Neural crest cell (in vitro differentiated cells): Measurements from ENCODE around the gene NEK10. TPM values are rescaled to one million over a fixed set of nuclear protein-coding genes. Genes with fewer than 3 reads are reported as not detected.
"Not testable (repeated sequence)": the region's sequence is repeated elsewhere in the genome, so short reads cannot be mapped to it uniquely, and the experiment has no call there.

Source experiments
- DNase-seq: peaks from one replicate; pipeline ENCODE4 v3.0.0; 2021; ENCODE audit warnings: low read depth, mixed read lengths, low spot score
- H3K27ac Mint-ChIP-seq: one replicate; pipeline ENCODE4 v1.8.0; 2021; ENCODE audit warnings: mild to moderate bottlenecking, mixed read lengths; ENCODE audit not compliant: unreplicated experiment
- H3K27me3 Mint-ChIP-seq: 2 replicates; pipeline ENCODE4 v1.8.0; 2021; ENCODE audit warnings: low read depth, mild to moderate bottlenecking, mixed read lengths
- H3K36me3 Mint-ChIP-seq: 2 replicates; pipeline ENCODE4 v1.8.0; 2021; ENCODE audit warnings: low read depth, mild to moderate bottlenecking, mixed read lengths
- H3K4me1 Mint-ChIP-seq: 2 replicates; pipeline ENCODE4 v1.8.0; 2021; ENCODE audit warnings: mixed read lengths
- H3K4me3 Mint-ChIP-seq: one replicate; pipeline ENCODE4 v1.8.0; 2021; ENCODE audit warnings: mild to moderate bottlenecking, mixed read lengths
- H3K9me3 Mint-ChIP-seq: 2 replicates; pipeline ENCODE4 v1.8.0; 2021; ENCODE audit warnings: mixed read lengths
- CTCF ChIP-seq: fragments of 200-600 bp; sonication (generic); conservative IDR thresholded peaks from 2 replicates; pipeline ENCODE4 v1.5.0; 2021; ENCODE audit warnings: antibody characterized with exemption, mild to moderate bottlenecking
- long read RNA-seq: library from polyadenylated mRNA; unstranded; transcript quantifications from one replicate; pipeline ENCODE4 v2.0.0, GENCODE V29; 2020
- total RNA-seq: library from RNA; stranded (reverse); gene quantifications from 2 replicates; pipeline ENCODE4 v1.2.1, GENCODE V29; 2021

Gene NEK10
- total RNA-seq, result 1.6 and 2.7 TPM in 2 replicates
- long read RNA-seq, partial matches to known transcripts, result 1 of 1 reads
- long read RNA-seq, other reads (novel, unspliced or antisense), result 0 of 1 reads

GRCh38 chr3:27368831-27369607, at the start of gene NEK10:
NEK10 (minus strand) TSS chr3:27369383; CDS start chr3:27352882, 16,501 bp downstream.
- Mint-ChIP-seq H3K27ac (peak within 1 kb of the TSS; percentile 98), H3K9me3 (no peaks in the 10 kb centered on the region), H3K27me3 (peaks cover 5% of the 10 kb centered on the region), H3K4me3 (peak within 1 kb of the TSS; percentile 96), H3K36me3 (no peaks in the 10 kb centered on the region), H3K4me1 (peaks cover 15% of the 10 kb centered on the region)
- DNase-seq, result peak; percentile 91
- TF ChIP-seq CTCF, result no peak

- no peaks in the 10 kb centered on the region for H3K9me3 Mint-ChIP-seq
- peaks cover 18% of the 10 kb centered on the region for H3K36me3 Mint-ChIP-seq
- no peak overlapping the region for H3K4me3 Mint-ChIP-seq
- H3K27ac Mint-ChIP-seq, result no peak overlapping the region
- TF ChIP-seq CTCF, result no peak
- H3K4me1 Mint-ChIP-seq, result no peaks in the 10 kb centered on the region
- H3K27me3 Mint-ChIP-seq, result no peaks in the 10 kb centered on the region
- DNase-seq, result no peak
These were observed 46.0 kb upstream of the NEK10 start for GRCh38 chr3:27415202-27415601.

- no peaks in the 10 kb centered on the region for H3K27me3 Mint-ChIP-seq
- DNase-seq, result no peak
- H3K4me3 Mint-ChIP-seq, result no peak overlapping the region
- H3K4me1 Mint-ChIP-seq, result no peaks in the 10 kb centered on the region
- no peak overlapping the region for H3K27ac Mint-ChIP-seq
- TF ChIP-seq CTCF, result no peak
- H3K9me3 Mint-ChIP-seq, result no peaks in the 10 kb centered on the region
- H3K36me3 Mint-ChIP-seq, result peaks cover 17% of the 10 kb centered on the region
These were observed 23.9 kb upstream of the NEK10 start for GRCh38 chr3:27392950-27393679.

- not testable (repeated sequence) for H3K27me3 Mint-ChIP-seq, H3K4me1 Mint-ChIP-seq, H3K27ac Mint-ChIP-seq, H3K4me3 Mint-ChIP-seq, H3K9me3 Mint-ChIP-seq, DNase-seq
- peaks cover 20% of the 10 kb centered on the region for H3K36me3 Mint-ChIP-seq
These were observed 23.2 kb upstream of the NEK10 start for GRCh38 chr3:27392414-27392813.

GRCh38 chr3:27391796-27392195, 22.6 kb upstream of the NEK10 start:
- H3K27ac Mint-ChIP-seq, result no peak overlapping the region
- H3K4me1 Mint-ChIP-seq, result peaks cover 4% of the 10 kb centered on the region
- H3K9me3 Mint-ChIP-seq, result no peaks in the 10 kb centered on the region
- H3K27me3 Mint-ChIP-seq, result no peaks in the 10 kb centered on the region
- no peak overlapping the region for H3K4me3 Mint-ChIP-seq
- peaks cover 20% of the 10 kb centered on the region for H3K36me3 Mint-ChIP-seq
- no peak for DNase-seq
- TF ChIP-seq CTCF, result no peak

- no peak overlapping the region for H3K27ac Mint-ChIP-seq
- no peak for DNase-seq
- H3K36me3 Mint-ChIP-seq, result peaks cover 22% of the 10 kb centered on the region
These were observed 18.4 kb upstream of the NEK10 start for GRCh38 chr3:27387625-27388024.

More at GRCh38 chr3:27387625-27388024, 18.4 kb upstream of the NEK10 start:
- Mint-ChIP-seq H3K4me1 (peaks cover 4% of the 10 kb centered on the region), H3K9me3 (no peaks in the 10 kb centered on the region), H3K4me3 (no peak overlapping the region), H3K27me3 (no peaks in the 10 kb centered on the region)
- no peak for TF ChIP-seq CTCF
